IMR-90 (cell line): ENCODE results near the gene RBL2. TPM values are rescaled to one million over a fixed set of nuclear protein-coding genes. Genes with fewer than 3 reads are reported as not detected.

Experiments used
- ATAC-seq: fragments of 200-7000 bp; cut with Tn5 transposase; 2 replicates; pipeline ENCODE4 v1.9.1; 2020; ENCODE audit warnings: low read depth, mild to moderate bottlenecking, moderate library complexity
- BruUV-seq: library from RNA; stranded (reverse); fragments of 400-500 nt; replicated peaks from 2 replicates; lab custom pipeline; 2021; lab: Mats Ljungman, UMichigan
- CTCF ChIA-PET: fragments of 300-600 bp; formaldehyde crosslinking; extraction: SDS; loops from one replicate; lab custom pipeline; 2021; ENCODE audit warnings: antibody characterized with exemption; lab: Yijun Ruan, JAX
- POLR2A ChIA-PET: fragments of 300-600 bp; sonication (Branson Sonifier 250); formaldehyde crosslinking; loops from one replicate; lab custom pipeline; 2022; ENCODE audit warnings: antibody characterized with exemption; ENCODE audit not compliant: unreplicated experiment; lab: Charles Lee
- DNase-seq: peaks from one replicate; pipeline ENCODE4 v3.0.0; 2013
- H2AFZ ChIP-seq: replicated peaks from 2 replicates; pipeline ENCODE3; 2013; ENCODE audit warnings: low read length, mild to moderate bottlenecking; ENCODE audit not compliant: poor library complexity
- H2AK5ac ChIP-seq: 2 replicates; pipeline ENCODE4 v1.6.1; 2013; ENCODE audit warnings: low read depth, low read length, inconsistent platforms
- H2AK9ac ChIP-seq: replicated peaks from 2 replicates; pipeline ENCODE3; 2013; ENCODE audit warnings: mild to moderate bottlenecking, low read depth, low read length, moderate library complexity; ENCODE audit not compliant: poor library complexity
- H2BK120ac ChIP-seq: 2 replicates; pipeline ENCODE4 v1.6.1; 2013; ENCODE audit warnings: low read depth, low read length, inconsistent platforms
- H2BK15ac ChIP-seq: 3 replicates; pipeline ENCODE4 v1.6.1; 2013; ENCODE audit warnings: low read depth, low read length, inconsistent platforms
- H2BK20ac ChIP-seq: 2 replicates; pipeline ENCODE4 v1.6.1; 2013; ENCODE audit warnings: low read depth, mild to moderate bottlenecking, inconsistent platforms, low read length, moderate library complexity
- H2BK5ac ChIP-seq: 2 replicates; pipeline ENCODE4 v1.6.1; 2013; ENCODE audit warnings: mild to moderate bottlenecking, low read depth, low read length, inconsistent platforms; ENCODE audit not compliant: poor library complexity, severe bottlenecking
- H3K14ac ChIP-seq: replicated peaks from 2 replicates; pipeline ENCODE4 v1.6.1; 2013; ENCODE audit warnings: low read depth, low read length, inconsistent platforms
- H3K18ac ChIP-seq: 2 replicates; pipeline ENCODE4 v1.6.1; 2013; ENCODE audit warnings: low read depth, low read length, control low read depth
- H3K23ac ChIP-seq: 2 replicates; pipeline ENCODE4 v1.6.1; 2013; ENCODE audit warnings: low read depth, low read length, inconsistent platforms
- H3K27ac ChIP-seq: 2 replicates; pipeline ENCODE4 v1.5.1; 2013; ENCODE audit warnings: mild to moderate bottlenecking, control low read depth, low read length; ENCODE audit not compliant: insufficient read depth
- H3K27me3 ChIP-seq: 2 replicates; pipeline ENCODE4 v1.6.1; 2013; ENCODE audit warnings: low read length; ENCODE audit not compliant: control insufficient read depth, insufficient read depth
- H3K36me3 ChIP-seq: 2 replicates; pipeline ENCODE4 v1.6.1; 2013; ENCODE audit warnings: low read length, mixed read lengths; ENCODE audit not compliant: control insufficient read depth, insufficient read depth
- H3K4ac ChIP-seq: 2 replicates; pipeline ENCODE4 v1.6.1; 2013; ENCODE audit warnings: low read depth, low read length, inconsistent platforms
- H3K4me1 ChIP-seq: 2 replicates; pipeline ENCODE4 v1.6.1; 2013; ENCODE audit warnings: low read length, mixed read lengths; ENCODE audit not compliant: control insufficient read depth, insufficient read depth
- H3K4me2 ChIP-seq: 2 replicates; pipeline ENCODE4 v1.6.1; 2013; ENCODE audit warnings: low read depth, mild to moderate bottlenecking, control low read depth, low read length, moderate library complexity
- H3K4me3 ChIP-seq: 2 replicates; pipeline ENCODE4 v1.5.1; 2013; ENCODE audit warnings: low read depth, mild to moderate bottlenecking, control low read depth, low read length, moderate library complexity; ENCODE audit not compliant: insufficient read depth
- H3K56ac ChIP-seq: 2 replicates; pipeline ENCODE4 v1.6.1; 2013; ENCODE audit warnings: low read length, inconsistent platforms; ENCODE audit not compliant: insufficient read depth; ENCODE audit errors: extremely low read depth
- H3K79me1 ChIP-seq, 2 experiments: 2 replicates each; pipeline ENCODE4 v1.6.1; 2013; ENCODE audit warnings: low read length in 2 of 2, inconsistent platforms in 1 of 2, low read depth in 1 of 2
- H3K9ac ChIP-seq: 2 replicates; pipeline ENCODE4 v1.6.1; 2013; ENCODE audit warnings: low read depth, low read length, control low read depth
- H3K9me1 ChIP-seq: 2 replicates; pipeline ENCODE4 v1.6.1; 2013; ENCODE audit warnings: low read length, inconsistent platforms; ENCODE audit not compliant: insufficient read depth
- H3K9me3 ChIP-seq: 2 replicates; pipeline ENCODE4 v1.6.1; 2013; ENCODE audit warnings: low read length; ENCODE audit not compliant: control insufficient read depth, insufficient read depth
- H4K20me1 ChIP-seq: 2 replicates; pipeline ENCODE4 v1.6.1; 2013; ENCODE audit warnings: low read length, inconsistent platforms; ENCODE audit not compliant: insufficient read depth
- H4K5ac ChIP-seq: 2 replicates; pipeline ENCODE4 v1.6.1; 2013; ENCODE audit warnings: mild to moderate bottlenecking, low read depth, low read length, control low read depth
- H4K8ac ChIP-seq, 2 experiments: 2 replicates each; pipeline ENCODE4 v1.6.1; 2013; ENCODE audit warnings: low read depth in 2 of 2, low read length in 2 of 2, control low read depth in 1 of 2, inconsistent platforms in 1 of 2
- H4K91ac ChIP-seq: 2 replicates; pipeline ENCODE4 v1.6.1; 2013; ENCODE audit warnings: low read depth, low read length, inconsistent platforms; ENCODE audit not compliant: insufficient read depth
- BHLHE40 ChIP-seq: fragments of 150-350 bp; IDR thresholded peaks from 2 replicates; pipeline ENCODE4 v1.6.1; 2016; ENCODE audit warnings: mild to moderate bottlenecking, low read depth, low read length
- CEBPB ChIP-seq: IDR thresholded peaks from 2 replicates; pipeline ENCODE4 v1.6.1; 2012; ENCODE audit warnings: low read depth, low read length, improper control_type of control experiment
- CHD1 ChIP-seq: IDR thresholded peaks from 2 replicates; pipeline ENCODE4 v1.6.1; 2012; ENCODE audit warnings: low read depth, low read length, improper control_type of control experiment
- CTCF ChIP-seq: conservative IDR thresholded peaks from 2 replicates; pipeline ENCODE4 v1.5.1; 2012; ENCODE audit warnings: mild to moderate bottlenecking, low read depth, low read length, improper control_type of control experiment
- ELK1 ChIP-seq: fragments of 150-350 bp; IDR thresholded peaks from 2 replicates; pipeline ENCODE4 v1.6.1; 2016; ENCODE audit warnings: low read depth, mild to moderate bottlenecking, low read length, moderate library complexity, borderline replicate concordance
- FOS ChIP-seq: fragments of 150-350 bp; IDR thresholded peaks from 2 replicates; pipeline ENCODE4 v1.6.1; 2016; ENCODE audit warnings: low read depth, low read length
- MAFK ChIP-seq: IDR thresholded peaks from 2 replicates; pipeline ENCODE4 v1.6.1; 2012; ENCODE audit warnings: low read depth, low read length, improper control_type of control experiment
- MXI1 ChIP-seq: IDR thresholded peaks from 2 replicates; pipeline ENCODE4 v1.6.1; 2012; ENCODE audit warnings: low read depth, mild to moderate bottlenecking, low read length, moderate library complexity, borderline replicate concordance
- NFE2L2 ChIP-seq: fragments of 150-350 bp; IDR thresholded peaks from 2 replicates; pipeline ENCODE4 v1.6.1; 2016; ENCODE audit warnings: low read depth, mild to moderate bottlenecking, low read length
- POLR2A ChIP-seq: IDR thresholded peaks from 2 replicates; pipeline ENCODE4 v1.6.1; 2012; ENCODE audit warnings: mild to moderate bottlenecking, low read depth, low read length
- RAD21 ChIP-seq: IDR thresholded peaks from 2 replicates; pipeline ENCODE4 v1.6.1; 2012; ENCODE audit warnings: low read length, improper control_type of control experiment
- RCOR1 ChIP-seq: IDR thresholded peaks from 2 replicates; pipeline ENCODE4 v1.6.1; 2012; ENCODE audit warnings: mild to moderate bottlenecking, low read length, improper control_type of control experiment; ENCODE audit not compliant: insufficient replicate concordance
- RFX5 ChIP-seq: IDR thresholded peaks from 2 replicates; pipeline ENCODE4 v1.8.0; 2012; ENCODE audit warnings: low read depth, mild to moderate bottlenecking, low read length, moderate library complexity
- USF2 ChIP-seq: fragments of 150-350 bp; IDR thresholded peaks from 2 replicates; pipeline ENCODE4 v1.6.1; 2017; ENCODE audit warnings: mild to moderate bottlenecking, antibody characterized with exemption, low read length, low read depth
- WGBS, 2 experiments: methylation state at CpG; one replicate each; pipeline versions ENCODE4 v1.1.5 to v1.1.7; 2013; ENCODE audit warnings: missing lambda C conversion rate in 2 of 2; ENCODE audit not compliant: insufficient read length in 1 of 2; ENCODE audit errors: extremely low coverage in 2 of 2; 5-methylcytosine and 5-hydroxymethylcytosine counted together
- dilution Hi-C: fragments of 300-500 bp; cut with HindIII; formaldehyde crosslinking; loops from one replicate; pipeline ENCODE4 v1.14.3; 2018; ENCODE audit warnings: low sequenced_read_pairs; ENCODE audit not compliant: unreplicated experiment
- in situ Hi-C: fragments of 300-500 bp; cut with MboI; formaldehyde crosslinking; loops from 3 replicates; pipeline ENCODE4 v1.14.3; 2019; ENCODE audit warnings: low sequenced_read_pairs, inconsistent platforms, mixed read lengths
- intact Hi-C: fragments of 100-400 bp; cut with micrococcal nuclease; formaldehyde crosslinking; loops from 2 replicates; pipeline ENCODE4 v1.10.0; 2022
- polyA plus RNA-seq, 3 experiments: library from polyadenylated mRNA; depleted of rRNA; stranded (reverse); fragments of >200 nt; gene quantifications; 2 replicates each; pipeline ENCODE4 v1.2.3, GENCODE V29; 2012; ENCODE audit warnings: low replicate concordance in 1 of 3
- total RNA-seq: library from RNA; depleted of rRNA; stranded (reverse); fragments of >200 nt; gene quantifications from 2 replicates; pipeline ENCODE4 v1.2.3, GENCODE V29; 2012

Gene RBL2
- total and polyA plus RNA-seq, 2 of the 4 experiments (the other 2 are of a cell fraction): 19.7 to 23.4 TPM

- H3K9me3 ChIP-seq: no peaks in the 10 kb centered on the region
- no peak overlapping the region for H4K5ac ChIP-seq
- no peaks in the 10 kb centered on the region for H4K20me1 ChIP-seq
- H3K14ac ChIP-seq: no peak overlapping the region
- H2BK120ac ChIP-seq: no peak overlapping the region
- no peak for TF ChIP-seq RAD21
- no peak for TF ChIP-seq MXI1
- TF ChIP-seq RCOR1: no peak
- no peak for TF ChIP-seq CTCF
- TF ChIP-seq POLR2A: no peak
- no peak for TF ChIP-seq MAFK
- no peak for TF ChIP-seq CHD1
- TF ChIP-seq CEBPB: no peak
- no peak for TF ChIP-seq USF2
- no peak for TF ChIP-seq BHLHE40
- no peak for TF ChIP-seq FOS
- no peak for TF ChIP-seq ELK1
- no peak for TF ChIP-seq RFX5
- TF ChIP-seq NFE2L2: no peak
- H3K18ac ChIP-seq: no peak overlapping the region
- no peak overlapping the region for H3K27ac ChIP-seq
- ATAC-seq (no peak), DNase-seq (no peak)
- H3K27me3 ChIP-seq: no peaks in the 10 kb centered on the region
- intact Hi-C loops (no loop called here), in situ Hi-C loops (no loop called here), dilution Hi-C loops (no loop called here)
- H3K79me1 ChIP-seq: no peaks in the 10 kb centered on the region; a peak in 1 of 4 replicates
- no peak overlapping the region for H2AK5ac ChIP-seq
- no peak overlapping the region for H3K56ac ChIP-seq
- BruUV-seq: no TSS peak
- H4K91ac ChIP-seq: no peak overlapping the region
- H2AK9ac ChIP-seq: no peak overlapping the region
- H3K9ac ChIP-seq: no peak overlapping the region
- no peak overlapping the region for H2BK15ac ChIP-seq
- H3K36me3 ChIP-seq: peaks cover 37% of the 10 kb centered on the region
- H3K4me3 ChIP-seq: no peak overlapping the region
- ChIA-PET CTCF (no interaction called here), POLR2A (no interaction called here)
- no peak overlapping the region for H4K8ac ChIP-seq
- no peaks in the 10 kb centered on the region for H3K9me1 ChIP-seq
- H3K4me2 ChIP-seq: no peak overlapping the region
- WGBS, 2 experiments: 40% methylated on average over 1 of the region's 4 CpGs; no CpG with 5 or more reads in 1 of the 2 experiments
- no peak overlapping the region for H3K4ac ChIP-seq
- H2BK20ac ChIP-seq: no peak overlapping the region
- H3K4me1 ChIP-seq: no peaks in the 10 kb centered on the region
- no peak overlapping the region for H2AFZ ChIP-seq
- H3K23ac ChIP-seq: no peak overlapping the region
- no peak overlapping the region for H2BK5ac ChIP-seq
Observed at GRCh38 chr16:53495325-53495724, 61.1 kb downstream of the RBL2 start.
